HL-60 (cell line): ENCODE results near the gene ZBTB7C.

Experiments
- DNase-seq, 2 experiments: peaks; one replicate each; pipeline ENCODE4 v3.0.0-alpha.2; 2010 to 2020; ENCODE audit warnings: low read depth in 1 of 2, low spot score in 1 of 2
- H3K27ac ChIP-seq: fragments of 250-450 bp; sonication (Bioruptor Pico); replicated peaks from 2 replicates; pipeline ENCODE4 v1.5.1; 2020; ENCODE audit warnings: mild to moderate bottlenecking, moderate library complexity
- H3K27me3 ChIP-seq: fragments of 250-450 bp; sonication (Bioruptor Pico); 2 replicates; pipeline ENCODE4 v1.5.1; 2021; ENCODE audit warnings: mild to moderate bottlenecking, moderate library complexity; ENCODE audit not compliant: insufficient read depth, poor library complexity, severe bottlenecking
- H3K4me3 ChIP-seq: replicated peaks from 2 replicates; pipeline ENCODE4 v1.5.1; 2011; ENCODE audit warnings: mild to moderate bottlenecking, control low read depth, low read length; ENCODE audit not compliant: insufficient read depth
- CTCF ChIP-seq: IDR thresholded peaks from one replicate; pipeline ENCODE4 v1.5.1; 2011; ENCODE audit warnings: low read length, control low read depth, inconsistent platforms; ENCODE audit not compliant: insufficient read depth
- GABPA ChIP-seq: IDR thresholded peaks from 2 replicates; pipeline ENCODE4 v1.6.1; 2012; ENCODE audit warnings: low read depth
- POLR2AphosphoS5 ChIP-seq: IDR thresholded peaks from 2 replicates; pipeline ENCODE4 v1.6.1; 2012; ENCODE audit warnings: low read depth
- REST ChIP-seq: IDR thresholded peaks from 2 replicates; pipeline ENCODE4 v1.6.1; 2012; ENCODE audit warnings: low read depth; ENCODE audit not compliant: insufficient replicate concordance
- SPI1 ChIP-seq: IDR thresholded peaks from 2 replicates; pipeline ENCODE4 v1.6.1; 2012; ENCODE audit warnings: low read depth, mild to moderate bottlenecking, borderline replicate concordance

Gene ZBTB7C

GRCh38 chr18:48345596-48345995, 63.6 kb downstream of the ZBTB7C start:
- DNase-seq: peak in 1 of 2 experiments; percentile 32
- H3K4me3 ChIP-seq: no peak overlapping the region
- peaks cover 2% of the 10 kb centered on the region for H3K27me3 ChIP-seq
- no peak overlapping the region for H3K27ac ChIP-seq
- no peak for TF ChIP-seq POLR2AphosphoS5
- no peak for TF ChIP-seq CTCF
- no peak for TF ChIP-seq SPI1
- no peak for TF ChIP-seq REST
- TF ChIP-seq GABPA: no peak

- DNase-seq: no peak
- TF ChIP-seq CTCF: no peak
- no peak for TF ChIP-seq REST
- TF ChIP-seq POLR2AphosphoS5: no peak
- no peak for TF ChIP-seq GABPA
- TF ChIP-seq SPI1: no peak
- H3K27ac ChIP-seq: no peak overlapping the region
- no peak overlapping the region for H3K4me3 ChIP-seq
- H3K27me3 ChIP-seq: peaks cover 2% of the 10 kb centered on the region
Observed at GRCh38 chr18:48342581-48342980, 66.6 kb downstream of the ZBTB7C start.

- TF ChIP-seq SPI1 (no peak), POLR2AphosphoS5 (no peak), CTCF (no peak), REST (no peak), GABPA (no peak)
- no peak for DNase-seq
- Histone ChIP-seq H3K27ac (no peak overlapping the region), H3K4me3 (no peak overlapping the region), H3K27me3 (peaks cover 2% of the 10 kb centered on the region)
Observed at GRCh38 chr18:48342125-48342524, 67.1 kb downstream of the ZBTB7C start.
